SU-DHL-6 (cell line): ENCODE measurements around the gene LATS2.

ENCODE experiments used
- H2AFZ ChIP-seq: fragments of 200-600 bp; sonication (generic); 2 replicates; pipeline ENCODE4 v1.6.1; 2014; ENCODE audit warnings: low read depth, mild to moderate bottlenecking, moderate library complexity, mixed read lengths, antibody characterized with exemption, low read length; ENCODE audit not compliant: severe bottlenecking
- H3F3A ChIP-seq: fragments of 200-600 bp; shearing (Covaris generic); 2 replicates; pipeline ENCODE4 v1.6.0; 2016; ENCODE audit warnings: antibody characterized with exemption, mild to moderate bottlenecking; ENCODE audit not compliant: insufficient read depth
- H3K27ac ChIP-seq: fragments of 200-600 bp; sonication (generic); 2 replicates; pipeline ENCODE4 v1.5.1; 2016; ENCODE audit warnings: low read depth, mild to moderate bottlenecking, low read length, moderate library complexity, mixed read lengths
- H3K27me3 ChIP-seq: fragments of 200-600 bp; sonication (generic), shearing (Covaris generic); 2 replicates; pipeline ENCODE4 v1.6.0; 2014; ENCODE audit warnings: mild to moderate bottlenecking, low read length
- H3K36me3 ChIP-seq: fragments of 200-600 bp; sonication (generic); 2 replicates; pipeline ENCODE4 v1.6.1; 2014; ENCODE audit warnings: mild to moderate bottlenecking, low read length, mixed read lengths
- H3K4me2 ChIP-seq: fragments of 300-600, 200-600 bp; shearing (Covaris generic), sonication (generic); 2 replicates; pipeline ENCODE4 v1.6.0; 2014; ENCODE audit warnings: low read length, low read depth, mild to moderate bottlenecking; ENCODE audit not compliant: poor library complexity, severe bottlenecking
- H3K4me3 ChIP-seq: fragments of 200-600 bp; sonication (generic); 2 replicates; pipeline ENCODE4 v1.5.1; 2014; ENCODE audit warnings: antibody characterized with exemption, low read length, mild to moderate bottlenecking, mixed read lengths; ENCODE audit not compliant: insufficient read depth, poor library complexity, severe bottlenecking
- H3K79me2 ChIP-seq: fragments of 200-600 bp; sonication (generic); 2 replicates; pipeline ENCODE4 v1.6.1; 2014; ENCODE audit warnings: mild to moderate bottlenecking, low read length, moderate library complexity; ENCODE audit not compliant: insufficient read depth
- H3K9ac ChIP-seq: fragments of 200-600 bp; sonication (generic); 2 replicates; pipeline ENCODE4 v1.7.0; 2014; ENCODE audit warnings: mild to moderate bottlenecking, low read length
- H3K9me2 ChIP-seq: fragments of 200-600 bp; sonication (generic); replicated peaks from 2 replicates; pipeline ENCODE4 v1.6.1; 2014; ENCODE audit warnings: low read length; ENCODE audit not compliant: insufficient read depth
- H3K9me3 ChIP-seq: fragments of 200-600 bp; sonication (generic); 2 replicates; pipeline ENCODE4 v1.6.1; 2014; ENCODE audit warnings: low read length, mixed read lengths; ENCODE audit not compliant: insufficient read depth
- H4K20me1 ChIP-seq: fragments of 200-600 bp; sonication (generic); 2 replicates; pipeline ENCODE4 v1.6.1; 2014; ENCODE audit warnings: low read depth, mild to moderate bottlenecking, antibody characterized with exemption, low read length, moderate library complexity, mixed read lengths
- EZH2phosphoT487 ChIP-seq: fragments of 200-600 bp; sonication (generic), shearing (Covaris generic); conservative IDR thresholded peaks from 2 replicates; pipeline ENCODE4 v1.6.1; 2018; ENCODE audit warnings: mild to moderate bottlenecking, antibody characterized with exemption, low read length, moderate library complexity, mixed read lengths
- TF ChIP-seq, protein P1 (sequence below): fragments of 200-600 bp; sonication (generic); IDR thresholded peaks from one replicate; pipeline ENCODE4 v1.5.1; 2017; ENCODE audit warnings: antibody characterized with exemption, mild to moderate bottlenecking, low read length, moderate library complexity; ENCODE audit not compliant: insufficient read depth, poor library complexity, severe bottlenecking

Gene LATS2

DNA sequence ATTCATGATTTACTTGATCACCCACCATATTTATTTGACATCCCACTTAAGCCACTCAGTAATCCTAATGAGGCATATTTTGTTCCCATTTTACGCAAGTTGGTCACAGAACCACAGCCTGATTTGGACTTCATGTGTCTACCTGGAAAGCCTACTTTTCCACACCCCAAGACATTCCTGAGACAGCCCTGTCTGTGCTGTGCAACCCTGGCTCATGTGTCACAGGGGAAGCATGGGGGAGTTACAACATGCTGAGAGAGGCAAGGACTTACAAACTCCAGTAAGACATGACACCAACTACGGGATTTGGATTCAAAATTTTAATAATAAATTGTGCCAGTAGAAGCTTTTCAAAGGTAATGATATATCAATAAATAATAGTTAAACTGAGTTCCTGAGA lies 88.7 kb downstream of the LATS2 start:
- H3K9ac ChIP-seq: no peak overlapping the region
- no peak overlapping the region for H3K4me2 ChIP-seq
- no peaks in the 10 kb centered on the region for H3K79me2 ChIP-seq
- H3K27ac ChIP-seq: no peak overlapping the region
- no peaks in the 10 kb centered on the region for H3F3A ChIP-seq
- no peaks in the 10 kb centered on the region for H4K20me1 ChIP-seq
- TF ChIP-seq, protein P1, sequence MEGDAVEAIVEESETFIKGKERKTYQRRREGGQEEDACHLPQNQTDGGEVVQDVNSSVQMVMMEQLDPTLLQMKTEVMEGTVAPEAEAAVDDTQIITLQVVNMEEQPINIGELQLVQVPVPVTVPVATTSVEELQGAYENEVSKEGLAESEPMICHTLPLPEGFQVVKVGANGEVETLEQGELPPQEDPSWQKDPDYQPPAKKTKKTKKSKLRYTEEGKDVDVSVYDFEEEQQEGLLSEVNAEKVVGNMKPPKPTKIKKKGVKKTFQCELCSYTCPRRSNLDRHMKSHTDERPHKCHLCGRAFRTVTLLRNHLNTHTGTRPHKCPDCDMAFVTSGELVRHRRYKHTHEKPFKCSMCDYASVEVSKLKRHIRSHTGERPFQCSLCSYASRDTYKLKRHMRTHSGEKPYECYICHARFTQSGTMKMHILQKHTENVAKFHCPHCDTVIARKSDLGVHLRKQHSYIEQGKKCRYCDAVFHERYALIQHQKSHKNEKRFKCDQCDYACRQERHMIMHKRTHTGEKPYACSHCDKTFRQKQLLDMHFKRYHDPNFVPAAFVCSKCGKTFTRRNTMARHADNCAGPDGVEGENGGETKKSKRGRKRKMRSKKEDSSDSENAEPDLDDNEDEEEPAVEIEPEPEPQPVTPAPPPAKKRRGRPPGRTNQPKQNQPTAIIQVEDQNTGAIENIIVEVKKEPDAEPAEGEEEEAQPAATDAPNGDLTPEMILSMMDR: no peak
- TF ChIP-seq EZH2phosphoT487: no peak
- H2AFZ ChIP-seq: no peak overlapping the region
- H3K27me3 ChIP-seq: no peaks in the 10 kb centered on the region; the same call in 1 of the 2 replicates
- H3K9me3 ChIP-seq: no peaks in the 10 kb centered on the region
- no peaks in the 10 kb centered on the region for H3K9me2 ChIP-seq
- no peak overlapping the region for H3K4me3 ChIP-seq
- H3K36me3 ChIP-seq: no peaks in the 10 kb centered on the region

- Histone ChIP-seq H3K9ac (no peak overlapping the region), H3K9me2 (no peaks in the 10 kb centered on the region), H3K9me3 (no peaks in the 10 kb centered on the region), H3K4me2 (no peak overlapping the region), H2AFZ (no peak overlapping the region), H3K79me2 (no peaks in the 10 kb centered on the region), H3K27ac (no peak overlapping the region), H4K20me1 (no peaks in the 10 kb centered on the region), H3F3A (no peaks in the 10 kb centered on the region), H3K4me3 (no peak overlapping the region), H3K36me3 (no peaks in the 10 kb centered on the region), H3K27me3 (no peaks in the 10 kb centered on the region; the same call in 1 of the 2 replicates)
- no peak for TF ChIP-seq EZH2phosphoT487
- TF ChIP-seq, protein P1: no peak
Measured at GRCh38 chr13:20969182-20969581, 92.2 kb downstream of the LATS2 start.

DNA sequence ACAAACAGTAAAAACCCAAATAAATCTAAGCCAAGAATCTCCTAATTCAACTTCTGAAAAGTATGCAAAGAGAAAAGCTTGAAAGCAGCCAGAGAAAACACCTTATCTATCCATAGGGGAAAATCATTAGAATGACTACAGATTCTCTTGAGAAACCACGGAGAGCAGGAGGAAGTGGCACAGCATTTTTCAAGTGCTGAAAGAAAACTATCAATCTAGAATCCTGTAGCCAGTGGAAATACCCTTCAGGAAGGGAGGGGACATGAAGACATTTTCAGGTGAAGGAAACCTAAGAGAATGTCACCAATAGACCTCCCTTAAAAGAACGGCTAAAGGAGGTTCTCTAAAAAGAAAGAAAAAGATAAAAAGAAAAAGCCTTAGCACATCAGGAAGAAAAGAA lies 92.6 kb downstream of the LATS2 start:
- no peak overlapping the region for H3K27ac ChIP-seq

More for the DNA sequence above, 92.6 kb downstream of the LATS2 start:
- Histone ChIP-seq H3F3A (no peaks in the 10 kb centered on the region), H3K4me2 (no peak overlapping the region), H3K79me2 (no peaks in the 10 kb centered on the region), H3K4me3 (no peak overlapping the region), H2AFZ (no peak overlapping the region), H3K9me2 (no peaks in the 10 kb centered on the region), H3K9ac (no peak overlapping the region), H3K9me3 (no peaks in the 10 kb centered on the region), H3K36me3 (no peaks in the 10 kb centered on the region), H3K27me3 (no peaks in the 10 kb centered on the region; the same call in 1 of the 2 replicates), H4K20me1 (no peaks in the 10 kb centered on the region)
- no peak for TF ChIP-seq EZH2phosphoT487
- TF ChIP-seq, protein P1: no peak
